DOHH2 (cell line): Measurements from ENCODE around the gene TMEM132A.

Experiments used
- EZH2phosphoT487 ChIP-seq: fragments of 200-600 bp; sonication (generic); IDR thresholded peaks from 2 replicates; pipeline ENCODE4 v1.6.1; 2017; ENCODE audit warnings: borderline replicate concordance, mild to moderate bottlenecking, antibody characterized with exemption, low read length, moderate library complexity, mixed read lengths
- TF ChIP-seq, protein P1 (sequence below): fragments of 200-600 bp; sonication (generic); IDR thresholded peaks from one replicate; pipeline ENCODE4 v1.5.1; 2014; ENCODE audit warnings: antibody characterized with exemption, mild to moderate bottlenecking, low read depth, low read length; ENCODE audit not compliant: poor library complexity, severe bottlenecking

DNA sequence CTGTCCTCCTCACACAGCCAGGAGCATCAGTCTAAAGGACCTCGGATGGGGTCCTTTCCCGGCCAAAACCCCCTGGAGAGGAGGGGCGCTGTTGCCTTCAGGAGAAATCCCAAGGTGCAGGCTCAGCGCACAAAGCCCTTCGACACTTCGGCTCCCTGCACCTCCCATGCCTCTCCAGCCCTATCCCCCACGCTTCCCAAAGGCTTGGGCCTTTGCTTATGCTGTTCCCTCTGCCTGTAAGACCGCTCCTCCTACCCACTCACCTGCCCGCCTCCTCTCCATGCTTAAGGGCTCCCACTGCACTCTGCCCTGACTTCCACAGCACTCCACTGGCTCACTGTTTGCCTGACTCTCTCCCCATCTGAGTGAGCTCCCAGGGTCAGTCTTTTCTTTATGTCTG, 14.2 kb downstream of the TMEM132A start:
- TF ChIP-seq, protein P1, sequence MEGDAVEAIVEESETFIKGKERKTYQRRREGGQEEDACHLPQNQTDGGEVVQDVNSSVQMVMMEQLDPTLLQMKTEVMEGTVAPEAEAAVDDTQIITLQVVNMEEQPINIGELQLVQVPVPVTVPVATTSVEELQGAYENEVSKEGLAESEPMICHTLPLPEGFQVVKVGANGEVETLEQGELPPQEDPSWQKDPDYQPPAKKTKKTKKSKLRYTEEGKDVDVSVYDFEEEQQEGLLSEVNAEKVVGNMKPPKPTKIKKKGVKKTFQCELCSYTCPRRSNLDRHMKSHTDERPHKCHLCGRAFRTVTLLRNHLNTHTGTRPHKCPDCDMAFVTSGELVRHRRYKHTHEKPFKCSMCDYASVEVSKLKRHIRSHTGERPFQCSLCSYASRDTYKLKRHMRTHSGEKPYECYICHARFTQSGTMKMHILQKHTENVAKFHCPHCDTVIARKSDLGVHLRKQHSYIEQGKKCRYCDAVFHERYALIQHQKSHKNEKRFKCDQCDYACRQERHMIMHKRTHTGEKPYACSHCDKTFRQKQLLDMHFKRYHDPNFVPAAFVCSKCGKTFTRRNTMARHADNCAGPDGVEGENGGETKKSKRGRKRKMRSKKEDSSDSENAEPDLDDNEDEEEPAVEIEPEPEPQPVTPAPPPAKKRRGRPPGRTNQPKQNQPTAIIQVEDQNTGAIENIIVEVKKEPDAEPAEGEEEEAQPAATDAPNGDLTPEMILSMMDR, result no peak
- TF ChIP-seq EZH2phosphoT487, result no peak
